Pancreas (tissue), 10 donors: ENCODE data around the gene NLRP6. TPM values are rescaled to one million over a fixed set of nuclear protein-coding genes. Genes with fewer than 3 reads are reported as not detected.

Experiments used
- ATAC-seq, 4 donors: fragments of 200-7000 bp; cut with Tn5 transposase; one replicate each; pipeline versions ENCODE4 v1.8.0 to v1.9.1; 2020; ENCODE audit warnings: mild to moderate bottlenecking in 4 of 4, moderate library complexity in 4 of 4
- DNase-seq, 6 donors: peaks; one replicate each; pipeline ENCODE4 v3.0.0-alpha.2; 2020
- FAIRE-seq: peaks from 2 replicates; lab custom pipeline; 2012; peaks lifted over from hg19 to GRCh38; lab: Jason Lieb, UNC
- H3K27ac ChIP-seq, 4 donors: fragments of 200-600 bp; sonication (generic); 1 replicate in 3 of 4; 2 replicates in 1 of 4; pipeline versions ENCODE4 v1.5.0 to v1.8.0; 2020
- H3K27me3 ChIP-seq, 4 donors: fragments of 200-600 bp; one replicate each; pipeline ENCODE4 v1.8.0; 2021
- H3K36me3 ChIP-seq, 3 donors: fragments of 200-600 bp; sonication (generic) in 1 of 3; one replicate each; pipeline versions ENCODE4 v1.5.0 to v1.8.0; 2020 to 2021
- H3K4me1 ChIP-seq, 3 donors: fragments of 200-600 bp; one replicate each; pipeline ENCODE4 v1.8.0; 2021
- H3K4me3 ChIP-seq, 4 donors: fragments of 200-600 bp; sonication (generic) in 2 of 4; one replicate each; pipeline versions ENCODE4 v1.5.0 to v1.8.0; 2020 to 2021
- H3K9me3 ChIP-seq, 4 donors: fragments of 200-600 bp; one replicate each; pipeline ENCODE4 v1.8.0; 2021
- WGBS, 2 donors: extraction: QIAGEN DNeasy Blood & Tissue Kit; methylation state at CpG; one replicate each; pipeline ENCODE4 v1.1.7; 2013; 5-methylcytosine and 5-hydroxymethylcytosine counted together
- intact Hi-C, 3 donors: fragments of 100-400 bp; cut with DNase I; formaldehyde crosslinking; loops; one replicate each; pipeline versions ENCODE4 v1.11.1 to v1.14.2; 2022
- polyA plus RNA-seq, 2 donors: library from polyadenylated mRNA; stranded (reverse); fragments of 200-250 nt; gene quantifications; one replicate each; pipeline ENCODE4 v1.2.3, GENCODE V29; 2013
- total RNA-seq, 6 donors: library from RNA; stranded (reverse); fragmentation: NEBNext Ultra II Directional in 4 of 6; extraction: Animal tissue kit (Norgen Biotek cat#: 25700) in 4 of 6; gene quantifications; one replicate each; pipeline versions ENCODE4 v1.2.1 to v1.2.4, GENCODE V29; 2021 to 2023
- TF ChIP-seq, protein P1 (sequence below), 4 donors: fragments of 200-600 bp; sonication (generic) in 3 of 4; IDR thresholded peaks; one replicate each; pipeline versions ENCODE4 v1.5.0 to v1.8.0; 2021; ENCODE audit warnings: antibody characterized with exemption in 4 of 4
- donor health status: healthy with polysubstance abuse.
- donor health status: DM: no; HTN: no; CAD: no; lungs with moderate emphysema.
- donor health status: DM: no; HTN: no; CAD: no.
- donor health status: control.
- donor health status: control.
- donor health status: Bipolar disorder and iron deficiency.
- donor health status: DM: yes; HTN: yes; CAD: no.
- donor health status: DM: no; HTN: no; CAD: no.
- donor health status: DM: no; HTN: no; CAD: no.
- donor health status: DM: yes; HTN: yes; CAD: no.

Gene NLRP6
- total and polyA plus RNA-seq, 8 donors = 0.05 to 0.23 (median 0.19) TPM; not detected in 2

- Histone ChIP-seq H3K27me3 (peaks cover 0 to 32% (median 14%) of the 10 kb centered on the region in 4 donors), H3K4me1 (peaks cover 0 to 20% (median 0%) of the 10 kb centered on the region in 3 donors), H3K9me3 (no peaks in the 10 kb centered on the region), H3K4me3 (peak overlapping the region in 2 of 4 donors; percentile 20 to 41), H3K36me3 (no peaks in the 10 kb centered on the region), H3K27ac (no peak overlapping the region)
- ATAC-seq (peak in 2 of 4 donors; percentile 1 to 14), FAIRE-seq (no peak), DNase-seq (peak in 5 of 6 donors; percentile 11 to 82 (median 41))
- TF ChIP-seq, protein P1, sequence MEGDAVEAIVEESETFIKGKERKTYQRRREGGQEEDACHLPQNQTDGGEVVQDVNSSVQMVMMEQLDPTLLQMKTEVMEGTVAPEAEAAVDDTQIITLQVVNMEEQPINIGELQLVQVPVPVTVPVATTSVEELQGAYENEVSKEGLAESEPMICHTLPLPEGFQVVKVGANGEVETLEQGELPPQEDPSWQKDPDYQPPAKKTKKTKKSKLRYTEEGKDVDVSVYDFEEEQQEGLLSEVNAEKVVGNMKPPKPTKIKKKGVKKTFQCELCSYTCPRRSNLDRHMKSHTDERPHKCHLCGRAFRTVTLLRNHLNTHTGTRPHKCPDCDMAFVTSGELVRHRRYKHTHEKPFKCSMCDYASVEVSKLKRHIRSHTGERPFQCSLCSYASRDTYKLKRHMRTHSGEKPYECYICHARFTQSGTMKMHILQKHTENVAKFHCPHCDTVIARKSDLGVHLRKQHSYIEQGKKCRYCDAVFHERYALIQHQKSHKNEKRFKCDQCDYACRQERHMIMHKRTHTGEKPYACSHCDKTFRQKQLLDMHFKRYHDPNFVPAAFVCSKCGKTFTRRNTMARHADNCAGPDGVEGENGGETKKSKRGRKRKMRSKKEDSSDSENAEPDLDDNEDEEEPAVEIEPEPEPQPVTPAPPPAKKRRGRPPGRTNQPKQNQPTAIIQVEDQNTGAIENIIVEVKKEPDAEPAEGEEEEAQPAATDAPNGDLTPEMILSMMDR (IDR thresholded peaks at IDR 0.05) = no peak
- 18 to 20% methylated on average over 55 to 97 of the region's 97 CpGs for WGBS, 2 donors
- intact Hi-C loops = no loop called here
These were observed 1.1 kb downstream of the NLRP6 start for GRCh38 chr11:279040-279965.

- H3K36me3 ChIP-seq = no peaks in the 10 kb centered on the region
- peak overlapping the region in 3 of 4 donors; percentile 10 to 41 (median 20) for H3K4me3 ChIP-seq
- intact Hi-C loops = no loop called here
- WGBS, 2 donors = 1 to 3% methylated on average over 58 to 85 of the region's 85 CpGs
- H3K27me3 ChIP-seq = peaks cover 0 to 32% (median 14%) of the 10 kb centered on the region in 4 donors
- peaks cover 0 to 20% (median 0%) of the 10 kb centered on the region in 3 donors for H3K4me1 ChIP-seq
- TF ChIP-seq, protein P1 (IDR thresholded peaks at IDR 0.05) = no peak
- H3K27ac ChIP-seq = no peak overlapping the region
- peak; percentile 75 to 89 (median 82) for ATAC-seq
- no peak for FAIRE-seq
- DNase-seq = peak; percentile 54 to 92 (median 78)
- H3K9me3 ChIP-seq = no peaks in the 10 kb centered on the region
These were observed 1.9 kb downstream of the NLRP6 start for GRCh38 chr11:279966-280705.

DNA sequence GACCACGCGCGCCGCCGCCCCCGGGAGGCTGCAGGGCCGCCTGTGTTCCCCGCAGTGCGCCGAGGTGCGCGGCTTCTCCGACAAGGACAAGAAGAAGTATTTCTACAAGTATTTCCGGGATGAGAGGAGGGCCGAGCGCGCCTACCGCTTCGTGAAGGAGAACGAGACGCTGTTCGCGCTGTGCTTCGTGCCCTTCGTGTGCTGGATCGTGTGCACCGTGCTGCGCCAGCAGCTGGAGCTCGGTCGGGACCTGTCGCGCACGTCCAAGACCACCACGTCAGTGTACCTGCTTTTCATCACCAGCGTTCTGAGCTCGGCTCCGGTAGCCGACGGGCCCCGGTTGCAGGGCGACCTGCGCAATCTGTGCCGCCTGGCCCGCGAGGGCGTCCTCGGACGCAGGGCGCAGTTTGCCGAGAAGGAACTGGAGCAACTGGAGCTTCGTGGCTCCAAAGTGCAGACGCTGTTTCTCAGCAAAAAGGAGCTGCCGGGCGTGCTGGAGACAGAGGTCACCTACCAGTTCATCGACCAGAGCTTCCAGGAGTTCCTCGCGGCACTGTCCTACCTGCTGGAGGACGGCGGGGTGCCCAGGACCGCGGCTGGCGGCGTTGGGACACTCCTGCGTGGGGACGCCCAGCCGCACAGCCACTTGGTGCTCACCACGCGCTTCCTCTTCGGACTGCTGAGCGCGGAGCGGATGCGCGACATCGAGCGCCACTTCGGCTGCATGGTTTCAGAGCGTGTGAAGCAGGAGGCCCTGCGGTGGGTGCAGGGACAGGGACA lies 2.7 kb downstream of the NLRP6 start:
- 10 to 11% methylated on average over 65 to 79 of the region's 79 CpGs for WGBS, 2 donors
- DNase-seq (peak in 3 of 6 donors; percentile 9 to 79 (median 23)), ATAC-seq (peak in 3 of 4 donors; percentile 2 to 6 (median 4)), FAIRE-seq (no peak)
- TF ChIP-seq, protein P1 (IDR thresholded peaks at IDR 0.05) = no peak
- intact Hi-C loops = no loop called here
- Histone ChIP-seq H3K4me1 (peaks cover 0 to 20% (median 0%) of the 10 kb centered on the region in 3 donors), H3K9me3 (no peaks in the 10 kb centered on the region), H3K36me3 (no peaks in the 10 kb centered on the region), H3K27me3 (peaks cover 0 to 32% (median 14%) of the 10 kb centered on the region in 4 donors), H3K4me3 (peak overlapping the region in 1 of 4 donors; percentile 41), H3K27ac (no peak overlapping the region)

GRCh38 chr11:281486-282161 lies 3.4 kb downstream of the NLRP6 start:
- H3K36me3 ChIP-seq = no peaks in the 10 kb centered on the region
- H3K27ac ChIP-seq = no peak overlapping the region
- intact Hi-C loops = no loop called here
- TF ChIP-seq, protein P1 (IDR thresholded peaks at IDR 0.05) = no peak
- DNase-seq (peak in 2 of 6 donors; percentile 7 to 56), FAIRE-seq (no peak), ATAC-seq (no peak)
- peaks cover 0 to 20% (median 0%) of the 10 kb centered on the region in 3 donors for H3K4me1 ChIP-seq
- H3K27me3 ChIP-seq = peaks cover 0 to 32% (median 14%) of the 10 kb centered on the region in 4 donors
- H3K9me3 ChIP-seq = no peaks in the 10 kb centered on the region
- WGBS, 2 donors = 27 to 30% methylated on average over 24 to 26 of the region's 26 CpGs
- H3K4me3 ChIP-seq = peak overlapping the region in 1 of 4 donors; percentile 41
